ENCODE measurements around the gene UGT2B7. TPM values are rescaled to one million over a fixed set of nuclear protein-coding genes. Genes with fewer than 3 reads are reported as not detected.

Gene UGT2B7
- total RNA-seq, 3 donors from 2014 or later: 0.33 to 2.5 TPM; not detected in 1

- Histone ChIP-seq H3K36me3 (no peaks in the 10 kb centered on the region), H3K9me3 (no peaks in the 10 kb centered on the region), H3K4me3 (peak overlapping the region in 1 of 3 donors; percentile 24), H3K27ac (peak overlapping the region; percentile 34 to 74), H3K27me3 (no peaks in the 10 kb centered on the region), H3K4me1 (no peaks in the 10 kb centered on the region)
- TF ChIP-seq POLR2AphosphoS5 (IDR thresholded peaks at IDR 0.05) (no peak), POLR2A (IDR thresholded peaks at IDR 0.05) (no peak), CTCF (IDR thresholded peaks at IDR 0.05) (no peak)
- intact Hi-C loops (cut with DNase I; ENCODE audit: low total_unique reads): no loop called here
- no peak for DNase-seq (ENCODE audit: low spot score in 2 of 2)
These were observed 37.7 kb upstream of the UGT2B7 start for GRCh38 chr4:69058410-69059059.

GRCh38 chr4:69060651-69061308 lies 35.5 kb upstream of the UGT2B7 start:
- Histone ChIP-seq H3K27ac (no peak overlapping the region), H3K4me1 (no peaks in the 10 kb centered on the region), H3K36me3 (no peaks in the 10 kb centered on the region), H3K9me3 (no peaks in the 10 kb centered on the region), H3K4me3 (no peak overlapping the region), H3K27me3 (no peaks in the 10 kb centered on the region)
- TF ChIP-seq CTCF (IDR thresholded peaks at IDR 0.05): no peak
- TF ChIP-seq POLR2A (IDR thresholded peaks at IDR 0.05): no peak
- no peak for TF ChIP-seq POLR2AphosphoS5 (IDR thresholded peaks at IDR 0.05)
- intact Hi-C loops (cut with DNase I; ENCODE audit: low total_unique reads): no loop called here
- DNase-seq (ENCODE audit: low spot score in 2 of 2): no peak

- H3K36me3 ChIP-seq: no peaks in the 10 kb centered on the region
- H3K27ac ChIP-seq: no peak overlapping the region
- H3K4me3 ChIP-seq: no peak overlapping the region
- DNase-seq (ENCODE audit: low spot score in 2 of 2): no peak
- H3K27me3 ChIP-seq: no peaks in the 10 kb centered on the region
- no peaks in the 10 kb centered on the region for H3K4me1 ChIP-seq
- intact Hi-C loops (cut with DNase I; ENCODE audit: low total_unique reads): no loop called here
- H3K9me3 ChIP-seq: no peaks in the 10 kb centered on the region
- TF ChIP-seq POLR2AphosphoS5 (IDR thresholded peaks at IDR 0.05): no peak
- TF ChIP-seq POLR2A (IDR thresholded peaks at IDR 0.05): no peak
- no peak for TF ChIP-seq CTCF (IDR thresholded peaks at IDR 0.05)
These were observed 31.9 kb upstream of the UGT2B7 start for GRCh38 chr4:69064391-69064790.

- Histone ChIP-seq H3K9me3 (no peaks in the 10 kb centered on the region), H3K36me3 (no peaks in the 10 kb centered on the region), H3K4me3 (no peak overlapping the region), H3K27me3 (no peaks in the 10 kb centered on the region), H3K27ac (no peak overlapping the region), H3K4me1 (no peaks in the 10 kb centered on the region)
- DNase-seq (ENCODE audit: low spot score in 2 of 2): no peak
- intact Hi-C loops (cut with DNase I; ENCODE audit: low total_unique reads): no loop called here
- TF ChIP-seq POLR2AphosphoS5 (IDR thresholded peaks at IDR 0.05) (no peak), POLR2A (IDR thresholded peaks at IDR 0.05) (no peak)
These were observed 29.3 kb upstream of the UGT2B7 start for GRCh38 chr4:69066945-69067344.

- intact Hi-C loops (cut with DNase I; ENCODE audit: low total_unique reads): no loop called here
- H3K27ac ChIP-seq: no peak overlapping the region
- no peaks in the 10 kb centered on the region for H3K27me3 ChIP-seq
- no peak for TF ChIP-seq CTCF (IDR thresholded peaks at IDR 0.05)
- TF ChIP-seq POLR2A (IDR thresholded peaks at IDR 0.05): no peak
- no peak for TF ChIP-seq POLR2AphosphoS5 (IDR thresholded peaks at IDR 0.05)
- H3K9me3 ChIP-seq: no peaks in the 10 kb centered on the region
- H3K4me3 ChIP-seq: no peak overlapping the region
- no peak for DNase-seq (ENCODE audit: low spot score in 2 of 2)
- no peaks in the 10 kb centered on the region for H3K36me3 ChIP-seq
- H3K4me1 ChIP-seq: no peaks in the 10 kb centered on the region
These were observed 27.2 kb upstream of the UGT2B7 start for GRCh38 chr4:69069085-69069484.

All from breast epithelium (tissue), 4 donors.